Cerebellar nuclear complex (tissue), 1 donor: ENCODE measurements around the gene FBN2.

Source experiments
- DNase-seq, 2 experiments: peaks; one replicate each; lab custom pipeline; 2025; lab: John Stamatoyannopoulos, UW

Gene FBN2

DNA sequence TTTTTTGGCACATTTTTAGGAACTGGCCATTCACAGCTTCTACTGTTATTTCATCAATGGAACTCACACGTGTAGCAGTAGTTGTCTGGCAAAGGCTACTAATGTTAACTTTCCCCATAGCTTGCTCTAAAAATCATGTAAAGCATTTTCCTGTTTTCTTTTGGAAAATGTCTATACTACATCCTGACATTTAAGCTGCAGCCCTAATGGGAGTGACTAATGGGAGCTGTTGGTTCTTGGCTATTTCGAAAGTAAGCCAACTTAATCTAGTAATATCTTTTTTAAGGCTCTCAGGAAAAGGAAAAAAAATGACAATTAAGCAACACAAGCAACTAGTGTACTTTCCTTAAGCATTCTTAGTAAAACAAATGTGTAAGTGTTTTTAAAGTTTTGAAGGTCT is 285.3 kb downstream of the FBN2 start:
- DNase-seq, result no peak

DNA sequence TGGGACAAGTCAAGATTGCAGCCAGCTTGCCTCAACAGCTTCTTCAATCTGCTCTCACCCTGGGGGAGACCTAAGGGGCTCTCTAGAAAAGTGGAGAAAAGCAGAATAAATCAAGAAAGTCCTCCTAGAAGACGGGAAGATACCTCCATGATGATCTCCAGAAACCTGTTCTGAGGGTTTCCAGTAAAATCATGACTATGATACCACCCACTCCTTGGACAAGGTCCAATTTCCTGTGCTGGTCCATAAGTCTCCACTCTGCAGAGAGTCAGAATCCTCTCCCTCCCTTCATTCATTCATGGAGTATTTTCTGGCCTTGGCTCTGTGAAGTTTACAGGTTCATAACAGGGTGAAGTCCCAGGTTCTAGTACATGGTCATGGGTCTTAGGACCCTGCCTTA is 285.8 kb downstream of the FBN2 start:
- DNase-seq, result no peak

DNA sequence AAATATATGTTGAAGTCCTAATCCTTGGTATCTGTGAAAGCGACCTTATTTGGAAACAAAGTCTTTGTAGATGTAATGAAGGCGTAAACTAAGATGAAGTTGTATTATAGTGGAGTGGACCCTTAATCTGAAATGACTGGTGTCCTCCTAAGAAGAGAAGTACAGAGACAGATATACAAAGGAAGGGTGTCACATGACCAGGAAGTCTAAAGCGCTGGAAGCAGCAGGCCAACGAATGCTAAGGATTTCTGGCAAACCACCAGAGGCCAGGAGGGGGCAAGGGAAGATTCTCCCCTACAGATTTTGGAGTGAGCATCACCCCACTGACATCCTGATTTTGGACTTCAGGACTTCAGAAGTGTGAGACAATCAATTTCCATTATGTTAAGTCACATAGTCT is 292.1 kb downstream of the FBN2 start:
- no peak for DNase-seq

DNA sequence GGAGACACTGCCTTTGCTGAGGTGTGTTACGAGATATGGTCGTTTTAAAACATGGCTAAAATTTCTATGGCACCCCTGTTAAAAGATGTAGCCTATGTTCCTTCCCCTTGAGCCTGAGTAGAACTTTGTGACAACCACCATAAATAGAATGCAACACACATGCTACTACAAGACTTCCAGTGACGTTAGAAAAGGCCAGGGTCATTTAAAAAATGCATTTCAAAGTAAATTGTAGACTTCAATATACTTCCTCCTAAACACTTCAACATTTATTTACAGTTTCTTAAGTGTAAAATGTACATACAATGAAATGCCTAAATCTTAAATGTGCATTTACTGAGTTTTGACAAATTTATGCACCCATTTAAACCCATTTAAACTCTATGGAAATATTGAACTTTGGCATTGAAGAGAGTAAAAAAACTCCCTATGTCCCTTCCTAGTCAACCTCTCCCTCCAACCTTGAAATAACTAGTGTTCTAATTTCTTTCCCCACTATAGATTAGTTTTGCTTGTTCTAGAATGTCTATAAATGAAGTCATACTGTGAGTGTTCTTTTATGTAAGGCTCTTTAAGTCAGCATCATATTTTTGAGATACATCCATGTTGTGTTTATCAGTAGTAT is 294.0 kb downstream of the FBN2 start:
- DNase-seq, result no peak

DNA sequence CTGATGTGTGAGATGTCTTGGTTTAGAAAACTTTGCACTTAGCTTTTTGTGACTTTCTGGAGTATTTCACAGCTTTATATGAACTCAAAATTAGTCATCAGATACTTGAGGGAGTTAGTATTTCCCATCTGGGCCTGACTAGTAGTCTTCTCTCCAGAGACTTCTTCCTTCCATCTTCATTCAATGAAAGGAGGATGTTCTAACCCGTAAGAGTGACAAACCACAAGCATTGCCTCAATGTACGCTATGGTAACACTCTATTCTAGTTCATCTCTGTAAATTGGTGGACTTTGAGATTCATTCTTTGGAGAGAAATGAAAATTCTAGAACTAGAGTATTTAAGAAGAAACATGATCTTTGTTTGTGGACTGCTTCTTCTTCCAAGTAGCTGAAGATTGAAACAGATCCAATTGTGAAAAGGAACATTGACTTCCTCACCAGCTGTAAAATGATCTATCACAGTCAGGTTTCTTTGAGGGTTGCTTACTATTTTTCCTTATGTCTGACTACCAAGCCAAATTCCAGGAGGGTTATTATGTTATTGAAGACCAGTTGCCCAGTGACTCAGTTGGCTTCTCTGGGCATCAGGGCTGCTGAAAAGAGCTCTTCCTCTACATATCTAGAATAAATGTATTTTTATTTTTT is 296.9 kb downstream of the FBN2 start:
- no peak for DNase-seq

DNA sequence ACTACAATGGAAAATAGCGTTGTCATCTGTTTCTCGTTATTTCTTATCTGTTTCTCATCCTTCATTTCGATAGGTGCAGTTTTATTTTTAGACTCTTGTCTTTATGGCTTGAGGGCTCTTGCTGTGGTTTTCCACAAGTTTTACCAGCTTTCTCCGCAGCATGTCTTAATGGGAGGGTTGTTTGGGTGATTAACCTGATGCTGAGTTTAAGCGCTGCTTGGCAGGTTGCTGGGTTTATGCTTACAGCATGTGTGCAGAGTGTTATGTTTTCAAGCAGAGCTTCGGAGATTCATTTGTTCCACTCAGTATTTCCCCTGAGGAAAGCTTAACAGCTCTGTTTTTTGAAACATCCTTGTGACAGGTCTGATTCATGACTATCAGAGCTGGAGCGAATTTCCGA is 300.5 kb downstream of the FBN2 start:
- DNase-seq, result no peak

DNA sequence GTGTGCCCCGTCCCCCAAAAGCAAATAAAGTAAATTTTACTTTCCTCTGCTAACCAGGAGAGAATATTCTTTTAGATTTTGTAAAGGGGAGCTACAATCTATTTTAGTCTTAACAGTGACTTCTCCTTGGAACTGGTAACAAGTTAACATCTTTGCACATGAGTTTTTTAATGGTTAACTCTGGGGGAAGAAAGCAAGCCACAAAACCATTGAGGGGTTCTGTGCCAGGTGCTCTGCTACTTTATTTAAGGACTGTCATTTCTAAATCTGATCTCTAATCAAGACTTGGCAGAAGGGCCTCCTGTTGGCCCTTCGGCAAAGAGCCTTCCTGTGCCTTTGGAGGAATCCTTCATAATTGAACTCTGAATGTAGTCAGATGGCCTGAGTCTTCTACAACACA is 301.0 kb downstream of the FBN2 start:
- no peak for DNase-seq

DNA sequence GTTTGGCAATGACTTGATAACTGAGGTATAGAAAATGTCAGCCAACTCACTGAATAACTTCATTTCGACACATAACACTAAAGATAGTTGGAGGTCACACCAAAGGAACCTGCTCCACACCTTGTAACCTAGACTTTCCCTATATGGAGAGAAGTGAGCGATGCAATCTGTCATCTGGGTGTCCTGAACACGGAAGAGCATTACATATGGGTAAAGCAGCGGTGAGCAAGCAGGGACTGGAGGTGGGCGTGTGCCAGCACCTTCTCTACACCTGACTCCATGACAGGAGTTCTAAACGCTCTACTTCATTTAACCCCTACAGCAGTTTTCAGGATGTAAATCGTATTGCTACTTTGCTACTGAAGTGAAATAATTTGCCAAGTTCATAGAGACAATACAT is 301.7 kb downstream of the FBN2 start:
- DNase-seq, result no peak

DNA sequence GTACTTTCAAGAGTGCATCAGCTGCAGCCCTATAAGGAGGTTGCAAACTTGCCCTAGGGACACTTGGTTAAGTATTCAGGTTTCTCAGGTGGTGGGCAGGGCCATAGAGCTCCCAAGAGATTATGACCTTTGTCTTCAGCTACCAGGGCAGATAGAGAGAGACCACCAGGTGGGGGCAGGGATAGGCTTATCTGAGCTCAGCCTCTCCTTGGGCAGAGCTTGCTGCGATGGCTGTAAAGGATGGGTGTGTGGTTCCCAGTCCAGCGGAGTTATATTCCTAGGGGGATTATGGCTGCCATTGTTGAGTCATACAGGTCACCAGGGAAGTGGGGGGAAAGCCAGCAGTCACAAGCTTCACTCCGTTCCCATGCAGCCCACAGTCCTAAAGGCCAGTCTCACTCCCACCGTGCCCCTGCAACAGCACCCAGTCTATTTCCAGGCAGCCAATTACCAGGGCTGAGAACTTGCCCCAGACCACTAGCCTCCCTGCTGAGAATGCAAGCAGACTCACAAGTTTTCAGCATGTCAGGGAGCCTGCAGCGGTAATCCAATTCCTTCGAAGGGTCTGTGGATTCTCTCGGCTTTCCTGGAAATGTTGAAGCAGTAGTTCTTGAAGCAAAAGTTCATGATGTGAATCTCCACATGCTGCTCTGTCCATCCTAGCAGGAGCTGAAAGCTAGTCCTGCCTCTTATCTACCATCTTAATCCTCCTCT is 303.0 kb downstream of the FBN2 start:
- no peak for DNase-seq

DNA sequence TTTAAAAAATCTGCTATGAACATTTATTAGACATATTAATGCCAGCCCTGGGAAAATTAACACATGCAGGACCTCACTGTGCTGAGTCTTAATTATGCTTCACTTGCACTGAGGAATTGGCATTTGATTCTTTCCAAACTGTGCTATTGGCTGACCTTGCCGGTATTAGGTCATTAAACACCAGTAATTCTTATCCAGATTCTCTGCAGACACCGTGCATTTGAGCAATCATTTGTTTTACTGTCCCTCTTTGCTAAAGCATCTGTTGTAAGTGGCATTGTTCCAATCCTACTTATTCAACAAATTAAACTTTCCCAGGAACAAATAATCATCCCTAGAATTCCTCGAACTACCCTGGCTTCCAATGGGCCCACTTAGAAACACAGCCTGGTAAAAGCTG is 309.5 kb downstream of the FBN2 start:
- no peak for DNase-seq

DNA sequence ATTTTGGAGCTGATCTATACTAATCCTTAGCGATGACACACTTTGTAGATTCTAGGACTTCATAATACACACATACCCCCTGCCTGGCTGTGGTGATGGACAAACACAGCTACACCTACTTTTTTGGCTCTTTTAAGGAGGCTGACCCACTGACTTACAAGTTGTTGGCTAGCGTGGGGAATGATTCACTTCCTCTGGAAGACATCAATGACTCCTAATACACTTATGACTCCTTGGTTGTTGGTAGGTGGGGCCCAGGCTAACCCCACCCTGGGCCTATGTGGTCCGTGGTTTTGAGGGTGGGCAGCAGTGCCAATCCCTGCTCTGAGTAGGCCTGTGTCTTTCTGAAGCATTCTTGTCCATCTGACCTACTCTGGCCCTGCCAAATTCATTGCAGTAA is 310.0 kb downstream of the FBN2 start:
- no peak for DNase-seq

DNA sequence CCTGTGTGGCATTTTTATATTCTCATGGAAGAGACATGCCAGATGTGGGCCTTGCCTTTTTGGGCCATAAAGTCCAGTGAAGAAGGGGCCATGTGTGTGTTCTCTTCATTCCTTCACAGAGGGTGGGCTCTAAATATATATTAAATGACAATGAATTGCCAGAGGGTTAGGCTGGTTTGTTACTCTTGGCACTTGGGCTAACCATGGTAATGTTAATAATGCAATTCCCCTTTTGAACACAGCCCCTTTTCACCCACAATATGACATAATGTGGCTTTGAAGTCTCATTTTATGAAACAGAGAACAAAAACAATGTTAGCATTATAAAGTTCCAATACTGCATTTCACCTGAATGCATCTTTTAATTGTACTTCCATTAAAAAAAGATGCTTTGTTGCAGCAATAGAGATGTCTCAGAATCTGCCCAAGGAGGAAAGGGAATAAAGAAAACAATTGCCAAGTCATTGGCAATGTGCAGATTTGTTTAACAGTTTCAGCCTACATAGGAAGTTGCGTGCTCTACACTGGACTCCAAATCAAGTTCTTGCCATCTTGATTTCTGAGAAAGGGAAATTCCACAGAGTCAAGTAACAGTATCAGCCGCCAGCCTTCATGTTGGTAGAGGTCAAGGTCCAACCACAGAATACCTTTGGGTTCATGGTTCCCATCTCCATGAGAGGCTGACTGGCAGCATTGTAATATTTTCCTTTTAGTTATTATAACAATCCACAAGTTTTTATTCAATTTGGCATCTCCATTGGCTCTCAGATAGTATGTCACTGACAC is 312.6 kb downstream of the FBN2 start:
- no peak for DNase-seq

DNA sequence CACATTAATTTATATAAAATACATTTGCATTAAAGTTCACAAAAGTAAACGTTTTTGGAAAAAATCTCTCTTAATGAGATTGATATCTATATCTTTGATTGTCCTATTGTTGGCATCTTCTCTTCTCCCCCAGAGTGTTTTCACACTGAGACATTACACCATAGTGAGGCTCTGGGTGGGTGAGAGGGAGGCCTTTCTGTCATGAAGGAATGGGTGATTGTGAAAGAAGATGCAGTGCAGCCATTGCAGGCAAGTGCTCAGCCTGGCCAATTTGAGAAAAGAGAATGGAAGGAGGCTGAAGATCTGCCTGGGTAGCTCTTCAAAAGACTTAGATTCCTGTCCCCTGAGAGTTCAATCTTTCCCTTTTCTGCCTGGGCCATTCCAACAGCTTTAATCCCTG is 313.7 kb downstream of the FBN2 start:
- no peak for DNase-seq

DNA sequence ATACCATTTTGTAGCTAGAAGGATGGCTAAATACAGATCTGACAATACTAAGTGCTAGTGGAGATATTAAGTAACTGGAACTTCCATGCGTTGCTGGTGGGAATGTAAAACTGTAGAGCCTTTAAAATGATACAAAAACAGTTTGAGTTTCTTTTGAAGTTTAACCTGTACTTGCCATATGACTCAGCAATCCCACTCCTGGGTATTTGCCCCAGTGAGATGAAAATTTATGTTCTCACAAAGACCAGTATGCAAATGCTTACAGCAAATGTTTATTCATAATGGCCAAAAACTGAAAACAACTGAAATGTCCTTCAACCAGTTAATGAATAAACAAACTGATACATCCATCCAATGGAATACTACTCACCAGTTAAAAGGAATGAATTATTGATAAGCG is 317.2 kb downstream of the FBN2 start:
- DNase-seq, result no peak

DNA sequence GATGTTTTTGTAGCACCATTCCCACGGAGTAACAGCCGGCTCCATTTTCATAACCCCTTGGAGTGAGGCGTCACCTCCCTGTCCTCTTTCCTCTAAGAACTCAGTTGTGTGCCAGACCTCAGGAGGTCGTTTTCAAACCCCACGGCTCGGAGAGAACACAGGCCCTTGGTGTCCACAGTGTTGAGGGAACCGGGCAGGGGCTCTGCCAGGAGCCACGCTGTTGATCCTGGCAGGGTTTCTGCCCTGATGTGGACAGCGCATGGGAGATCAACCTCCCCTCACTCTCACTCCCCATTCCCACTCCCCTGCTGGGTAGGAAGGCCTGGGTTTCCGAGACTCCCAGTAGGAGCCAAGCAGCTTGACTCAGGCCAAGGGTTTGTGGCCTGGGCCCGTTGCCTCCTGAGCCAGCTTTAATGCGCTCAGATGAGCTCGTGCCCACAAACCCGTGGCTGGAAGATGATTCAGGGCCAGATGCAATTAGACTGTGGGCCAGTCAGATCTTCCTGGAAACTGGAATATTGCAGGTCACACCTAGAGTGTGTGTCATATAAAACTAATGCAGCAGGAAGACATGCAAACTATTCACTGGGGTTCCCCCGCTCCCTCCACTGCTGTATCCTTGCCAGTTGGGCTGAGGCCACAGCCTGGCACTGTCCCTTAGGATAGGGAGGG is 321.0 kb downstream of the FBN2 start:
- no peak for DNase-seq

DNA sequence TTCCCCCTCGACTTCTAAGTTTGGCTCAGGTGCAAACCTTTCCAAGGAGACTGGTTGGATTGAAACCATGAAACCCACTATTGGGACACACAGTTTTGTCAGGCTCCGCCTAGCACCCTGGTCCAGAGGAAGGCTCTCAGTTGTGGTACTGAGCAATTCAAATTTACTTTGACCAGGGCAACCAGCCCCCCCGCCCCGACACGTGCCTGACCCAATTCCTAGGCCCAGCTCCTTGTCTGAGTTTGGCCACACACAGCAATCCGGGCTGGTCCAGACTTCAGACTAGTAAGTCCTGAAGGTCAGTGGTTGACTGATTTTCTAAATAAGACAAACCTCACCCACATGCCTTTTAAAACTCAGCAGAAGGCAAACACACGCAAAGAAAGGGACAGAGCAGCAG is 321.8 kb downstream of the FBN2 start:
- DNase-seq, result no peak

DNA sequence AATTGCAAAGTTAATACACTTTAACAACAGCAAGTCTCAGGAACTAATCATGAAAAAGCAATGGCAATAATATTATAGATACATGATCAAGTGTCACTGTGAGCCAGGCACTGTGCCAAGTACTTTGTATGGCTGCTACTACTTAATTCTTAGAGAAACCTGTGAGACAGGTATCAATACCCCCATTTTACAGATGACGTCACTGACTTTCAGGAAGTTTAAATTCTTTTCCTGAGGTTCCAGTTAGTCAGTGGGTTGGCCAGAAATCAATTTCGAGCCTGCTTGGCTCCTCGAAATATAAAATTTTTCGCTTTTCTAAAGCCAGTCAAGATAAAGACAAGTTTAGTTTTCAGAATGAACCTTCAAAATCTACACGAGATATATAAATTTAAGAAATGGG is 324.2 kb downstream of the FBN2 start:
- DNase-seq, result no peak

DNA sequence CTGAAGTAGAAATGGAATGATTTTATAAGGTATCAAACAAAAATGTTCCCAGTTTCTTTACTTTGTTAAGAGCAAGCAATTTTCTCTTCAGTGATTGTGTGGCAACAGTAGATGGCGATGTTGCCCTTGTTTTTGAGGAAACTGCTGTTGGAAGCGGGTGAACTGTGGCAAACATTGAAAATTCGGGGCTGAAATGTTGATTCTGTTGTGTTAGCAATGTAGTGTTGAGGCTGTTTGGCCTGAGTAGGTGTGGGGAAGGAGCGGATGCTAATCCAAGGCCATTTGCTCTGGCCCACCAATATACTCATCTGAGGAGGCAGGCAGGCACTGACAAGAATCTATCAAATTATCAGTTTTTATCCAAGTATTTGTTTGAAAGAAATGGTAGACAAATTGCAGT is 324.7 kb downstream of the FBN2 start:
- no peak for DNase-seq

DNA sequence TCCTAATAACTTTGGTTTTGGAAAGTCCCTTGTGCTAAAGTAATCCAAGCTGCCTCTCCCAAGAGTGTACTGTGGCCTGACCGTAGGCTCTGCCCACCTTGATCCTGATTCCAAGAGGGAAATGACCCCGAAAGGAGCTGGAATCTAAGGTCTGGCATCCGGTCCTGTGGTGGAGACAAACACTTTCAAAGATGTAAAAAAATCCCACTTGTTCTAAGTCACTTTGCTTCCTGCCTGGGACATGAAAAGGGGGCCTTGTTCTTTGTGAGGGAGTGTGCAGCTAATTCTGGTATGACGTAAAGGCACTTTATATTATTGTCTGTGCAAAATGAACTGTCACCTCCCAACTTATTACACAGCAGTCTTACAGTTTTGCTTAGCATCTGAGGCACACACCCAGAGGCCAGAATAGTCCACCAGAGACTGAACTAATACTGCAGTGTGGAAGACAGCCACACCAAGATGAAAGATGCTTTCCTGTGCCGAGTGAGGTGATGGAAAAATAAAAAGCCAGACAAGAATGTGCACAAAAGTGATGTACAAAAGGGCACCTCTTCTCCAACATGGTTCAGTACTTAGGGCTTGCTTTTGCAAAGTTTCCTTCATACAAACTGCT is 325.7 kb downstream of the FBN2 start:
- no peak for DNase-seq

DNA sequence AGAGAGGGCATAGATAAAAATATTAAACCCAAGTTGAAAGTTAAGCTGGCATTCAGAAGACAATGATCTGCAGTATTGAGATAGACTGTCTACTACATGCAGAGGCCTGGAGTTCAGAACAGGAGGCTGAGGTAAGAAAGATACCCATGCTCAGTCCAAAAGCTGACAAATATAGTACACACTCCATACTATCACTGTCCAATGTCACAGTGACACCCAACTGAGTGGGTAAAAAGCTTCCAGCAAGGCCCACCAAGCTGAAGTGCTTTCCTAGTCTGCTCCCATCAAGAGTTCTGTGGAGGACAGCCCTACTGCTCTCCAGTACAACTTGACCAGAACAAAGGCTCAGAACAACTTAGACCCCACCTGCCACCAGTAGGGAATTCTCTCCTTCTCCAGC is 329.6 kb downstream of the FBN2 start:
- no peak for DNase-seq
